ENCODE data around the gene GTF2H2C. TPM values are rescaled to one million over a fixed set of nuclear protein-coding genes. Genes with fewer than 3 reads are reported as not detected.
"Not testable (repeated sequence)": the region's sequence is repeated elsewhere in the genome, so short reads cannot be mapped to it uniquely, and the experiment has no call there.

GTF2H2C gene
- total RNA-seq, 2 donors from 2014 or later, result 47.9 to 48.5 TPM

DNA sequence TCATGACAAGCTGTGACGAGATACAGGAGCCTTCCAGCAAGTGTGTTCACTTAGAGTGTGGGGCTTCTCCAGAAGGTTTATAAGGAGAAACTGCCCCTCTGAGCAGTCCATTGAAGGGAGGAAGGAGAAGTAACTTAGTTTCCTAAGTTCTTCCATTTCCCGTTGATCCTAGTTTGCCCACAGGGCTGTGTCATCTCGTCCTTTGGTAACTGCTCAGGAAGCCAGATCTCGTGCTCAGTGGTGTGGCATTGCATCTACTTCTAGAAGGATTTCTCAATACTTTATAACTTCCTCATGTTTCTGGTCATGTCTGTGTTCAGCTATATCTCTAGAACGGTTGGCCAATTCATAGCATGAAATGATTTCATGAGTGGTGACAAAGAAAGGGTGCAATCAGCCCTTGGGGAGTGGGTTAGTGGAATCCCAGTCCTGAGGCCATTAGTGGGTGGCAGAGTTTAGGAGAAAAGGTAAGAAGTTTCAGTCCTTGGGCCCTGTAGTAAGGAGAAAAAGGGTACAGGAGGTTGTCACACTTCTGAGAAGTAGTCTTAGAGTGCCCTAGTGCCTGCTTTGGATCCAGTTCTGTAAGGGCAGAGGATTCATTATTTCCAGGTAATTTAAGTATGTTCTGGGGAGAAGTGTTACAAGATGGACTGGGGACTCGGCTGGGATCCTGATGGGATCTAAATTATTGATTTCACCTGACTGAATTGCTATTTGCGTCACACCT is 36.3 kb downstream of the GTF2H2C start:
- H3K27me3 Mint-ChIP-seq (ENCODE audit: insufficient read depth); H3K9me3 Mint-ChIP-seq; DNase-seq; H3K4me3 Mint-ChIP-seq; H3K36me3 Mint-ChIP-seq (ENCODE audit: low read depth); H3K9ac ChIP-seq (ENCODE audit: extremely low read depth, low read length, poor library complexity, severe bottlenecking); H3K27me3 ChIP-seq (ENCODE audit: control insufficient read depth, insufficient read depth, low read length, poor library complexity, severe bottlenecking); H3K4me1 ChIP-seq (ENCODE audit: control insufficient read depth, insufficient read depth, low read length); H3K4me3 ChIP-seq (ENCODE audit: low read length); H3K27ac Mint-ChIP-seq; H3K9me3 ChIP-seq (ENCODE audit: control insufficient read depth, low read length); H3K4me1 Mint-ChIP-seq; H3K27ac ChIP-seq (ENCODE audit: low read depth, low read length); H3K36me3 ChIP-seq (ENCODE audit: control insufficient read depth, insufficient read depth, low read length): not testable (repeated sequence)
- WGBS, 2 experiments (ENCODE audit: insufficient coverage in 1 of 2, insufficient read length in 1 of 2), result no CpG with 5 or more reads among the region's 7 CpGs

DNA sequence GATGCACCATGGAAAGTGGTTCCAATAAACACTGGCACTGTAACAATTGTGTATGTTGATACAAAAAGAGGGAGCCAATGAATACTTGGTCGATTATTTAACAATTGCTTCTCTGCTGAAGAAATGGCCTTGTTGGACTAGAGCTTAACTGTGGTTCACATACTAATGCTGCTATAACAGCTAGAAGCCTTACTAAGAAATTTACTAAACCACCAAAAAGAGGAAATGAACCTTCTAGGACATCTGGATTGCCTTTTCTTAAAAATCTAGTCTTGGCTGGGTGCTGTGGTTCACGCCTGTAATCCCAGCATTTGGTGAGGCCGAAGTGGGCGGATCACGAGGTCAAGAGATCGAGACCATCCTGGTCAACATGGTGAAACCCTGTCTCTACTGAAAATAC is 42.0 kb downstream of the GTF2H2C start:
- H3K27me3 Mint-ChIP-seq (ENCODE audit: insufficient read depth); H3K36me3 Mint-ChIP-seq (ENCODE audit: low read depth); H3K36me3 ChIP-seq (ENCODE audit: control insufficient read depth, insufficient read depth, low read length); H3K4me3 Mint-ChIP-seq; H3K4me1 Mint-ChIP-seq; H3K9me3 Mint-ChIP-seq; DNase-seq; H3K9ac ChIP-seq (ENCODE audit: extremely low read depth, low read length, poor library complexity, severe bottlenecking); H3K9me3 ChIP-seq (ENCODE audit: control insufficient read depth, low read length); H3K27me3 ChIP-seq (ENCODE audit: control insufficient read depth, insufficient read depth, low read length, poor library complexity, severe bottlenecking); H3K4me1 ChIP-seq (ENCODE audit: control insufficient read depth, insufficient read depth, low read length); H3K27ac Mint-ChIP-seq; H3K4me3 ChIP-seq (ENCODE audit: low read length); H3K27ac ChIP-seq (ENCODE audit: low read depth, low read length): not testable (repeated sequence)
- WGBS, 2 experiments (ENCODE audit: insufficient coverage in 1 of 2, insufficient read length in 1 of 2), result no CpG with 5 or more reads among the region's 6 CpGs

DNA sequence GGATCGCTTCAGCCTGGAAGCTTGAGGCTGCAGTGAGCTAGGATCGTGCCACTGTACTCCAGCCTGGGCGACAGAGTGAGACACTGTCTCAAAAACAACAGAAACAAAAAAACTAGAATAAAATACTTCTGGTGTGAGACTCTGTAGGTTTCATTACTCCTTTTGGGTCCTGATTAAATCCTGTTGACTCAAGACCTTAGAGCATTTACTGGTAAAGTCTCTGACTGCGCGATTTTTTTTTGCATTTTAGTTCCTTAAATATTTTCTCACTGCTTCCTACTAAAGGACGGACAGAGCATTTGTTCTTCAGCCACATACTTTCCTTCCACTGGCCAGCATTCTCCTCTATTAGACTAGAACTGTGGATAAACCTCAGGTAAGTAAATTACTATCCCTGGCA is 46.8 kb downstream of the GTF2H2C start:
- not testable (repeated sequence) for H3K27ac Mint-ChIP-seq; H3K27ac ChIP-seq (ENCODE audit: low read depth, low read length); H3K27me3 Mint-ChIP-seq (ENCODE audit: insufficient read depth); H3K4me3 ChIP-seq (ENCODE audit: low read length); H3K27me3 ChIP-seq (ENCODE audit: control insufficient read depth, insufficient read depth, low read length, poor library complexity, severe bottlenecking); H3K4me1 ChIP-seq (ENCODE audit: control insufficient read depth, insufficient read depth, low read length); H3K36me3 ChIP-seq (ENCODE audit: control insufficient read depth, insufficient read depth, low read length); H3K4me1 Mint-ChIP-seq; H3K9me3 ChIP-seq (ENCODE audit: control insufficient read depth, low read length); H3K36me3 Mint-ChIP-seq (ENCODE audit: low read depth); H3K9ac ChIP-seq (ENCODE audit: extremely low read depth, low read length, poor library complexity, severe bottlenecking); H3K9me3 Mint-ChIP-seq; H3K4me3 Mint-ChIP-seq; DNase-seq
- WGBS, 2 experiments (ENCODE audit: insufficient coverage in 1 of 2, insufficient read length in 1 of 2), result 97 to 100% methylated on average over 1 to 2 of the region's 6 CpGs

DNA sequence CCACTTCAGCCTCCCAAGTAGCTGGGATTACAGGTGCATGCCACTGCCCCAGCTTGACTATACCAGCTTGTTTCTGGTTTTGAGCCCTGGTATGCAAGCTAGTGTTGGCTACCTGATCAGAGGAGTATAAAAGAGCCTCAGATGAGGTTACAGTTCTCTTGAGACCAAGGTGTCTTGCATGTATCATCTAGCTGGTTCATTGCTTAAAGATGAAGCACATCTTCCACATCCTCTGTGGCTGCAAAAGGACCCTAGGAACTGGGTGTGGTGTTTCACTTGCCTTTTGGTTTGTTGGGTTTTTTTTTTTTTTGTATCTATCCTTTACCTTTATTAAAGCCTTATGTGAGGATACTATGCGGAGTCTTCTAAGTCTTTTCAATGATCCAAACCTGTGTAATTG is 47.8 kb downstream of the GTF2H2C start:
- H3K27me3 Mint-ChIP-seq (ENCODE audit: insufficient read depth); DNase-seq; H3K36me3 Mint-ChIP-seq (ENCODE audit: low read depth); H3K4me1 Mint-ChIP-seq; H3K9ac ChIP-seq (ENCODE audit: extremely low read depth, low read length, poor library complexity, severe bottlenecking); H3K9me3 ChIP-seq (ENCODE audit: control insufficient read depth, low read length); H3K4me1 ChIP-seq (ENCODE audit: control insufficient read depth, insufficient read depth, low read length); H3K36me3 ChIP-seq (ENCODE audit: control insufficient read depth, insufficient read depth, low read length); H3K27me3 ChIP-seq (ENCODE audit: control insufficient read depth, insufficient read depth, low read length, poor library complexity, severe bottlenecking); H3K9me3 Mint-ChIP-seq; H3K27ac Mint-ChIP-seq; H3K27ac ChIP-seq (ENCODE audit: low read depth, low read length); H3K4me3 Mint-ChIP-seq; H3K4me3 ChIP-seq (ENCODE audit: low read length): not testable (repeated sequence)
- WGBS, 2 experiments (ENCODE audit: insufficient coverage in 1 of 2, insufficient read length in 1 of 2), result no CpG with 5 or more reads among the region's 1 CpG

DNA sequence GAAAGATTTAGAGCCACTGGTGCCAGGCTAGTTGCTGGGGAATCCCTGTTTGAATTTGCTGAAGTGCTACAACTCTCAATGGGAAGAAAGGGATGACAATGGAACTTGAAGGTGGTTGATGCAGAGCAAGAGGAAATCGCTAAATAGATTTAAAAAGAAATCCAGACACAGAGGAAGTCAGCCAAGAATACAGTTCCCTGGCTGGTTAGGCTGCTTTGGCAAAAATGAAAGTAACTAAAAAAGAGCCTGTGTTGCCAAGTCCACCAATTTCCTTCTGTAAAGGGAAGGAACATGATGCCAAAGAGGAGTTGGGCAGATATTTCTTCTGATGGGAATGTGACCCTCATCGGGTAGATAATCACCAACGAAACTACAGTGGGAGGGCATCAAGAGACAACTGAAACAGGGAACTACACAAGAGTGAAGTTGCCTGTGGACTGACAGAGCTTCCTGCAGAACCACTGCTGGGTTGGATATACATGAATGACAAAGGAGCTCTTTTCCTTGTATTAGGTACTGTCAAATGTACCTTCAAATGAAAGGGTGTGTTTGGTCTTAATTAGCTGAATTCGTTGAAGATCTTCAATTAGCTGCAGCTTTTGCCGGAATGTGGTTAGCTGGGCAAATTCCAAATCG is 49.0 kb downstream of the GTF2H2C start:
- not testable (repeated sequence) for H3K4me1 Mint-ChIP-seq; H3K36me3 ChIP-seq (ENCODE audit: control insufficient read depth, insufficient read depth, low read length); H3K9ac ChIP-seq (ENCODE audit: extremely low read depth, low read length, poor library complexity, severe bottlenecking); H3K27me3 ChIP-seq (ENCODE audit: control insufficient read depth, insufficient read depth, low read length, poor library complexity, severe bottlenecking); H3K36me3 Mint-ChIP-seq (ENCODE audit: low read depth); H3K27ac ChIP-seq (ENCODE audit: low read depth, low read length); H3K9me3 Mint-ChIP-seq; H3K27me3 Mint-ChIP-seq (ENCODE audit: insufficient read depth); H3K4me1 ChIP-seq (ENCODE audit: control insufficient read depth, insufficient read depth, low read length); H3K9me3 ChIP-seq (ENCODE audit: control insufficient read depth, low read length); H3K4me3 ChIP-seq (ENCODE audit: low read length); H3K4me3 Mint-ChIP-seq; H3K27ac Mint-ChIP-seq; DNase-seq
- WGBS, 2 experiments (ENCODE audit: insufficient coverage in 1 of 2, insufficient read length in 1 of 2), result no CpG with 5 or more reads among the region's 6 CpGs

DNA sequence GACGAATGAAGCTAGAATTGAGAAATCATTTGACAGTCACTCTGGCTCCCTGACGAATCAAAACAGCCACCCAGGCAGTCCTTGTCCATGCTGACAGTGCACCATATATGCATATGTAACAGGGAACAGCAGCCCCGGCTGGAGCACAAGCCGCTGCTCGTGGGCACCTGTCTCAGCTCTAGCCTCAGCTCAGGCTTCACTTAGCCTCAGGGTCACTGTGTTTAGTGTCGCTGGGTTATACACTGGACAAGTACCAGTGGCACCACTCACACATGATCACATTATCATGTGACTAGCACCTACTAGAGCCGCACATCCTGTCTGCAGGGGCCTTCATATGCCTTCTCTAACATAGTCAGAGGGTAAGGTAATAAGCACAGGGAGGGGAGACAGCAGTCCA is 54.9 kb downstream of the GTF2H2C start:
- not testable (repeated sequence) for H3K27me3 ChIP-seq (ENCODE audit: control insufficient read depth, insufficient read depth, low read length, poor library complexity, severe bottlenecking); H3K27me3 Mint-ChIP-seq (ENCODE audit: insufficient read depth); H3K9ac ChIP-seq (ENCODE audit: extremely low read depth, low read length, poor library complexity, severe bottlenecking); H3K27ac ChIP-seq (ENCODE audit: low read depth, low read length); H3K27ac Mint-ChIP-seq; H3K9me3 ChIP-seq (ENCODE audit: control insufficient read depth, low read length); H3K4me3 ChIP-seq (ENCODE audit: low read length); H3K36me3 ChIP-seq (ENCODE audit: control insufficient read depth, insufficient read depth, low read length); H3K4me1 Mint-ChIP-seq; H3K9me3 Mint-ChIP-seq; H3K4me1 ChIP-seq (ENCODE audit: control insufficient read depth, insufficient read depth, low read length); H3K4me3 Mint-ChIP-seq; DNase-seq; H3K36me3 Mint-ChIP-seq (ENCODE audit: low read depth)
- WGBS, 2 experiments (ENCODE audit: insufficient coverage in 1 of 2, insufficient read length in 1 of 2), result no CpG with 5 or more reads among the region's 7 CpGs

DNA sequence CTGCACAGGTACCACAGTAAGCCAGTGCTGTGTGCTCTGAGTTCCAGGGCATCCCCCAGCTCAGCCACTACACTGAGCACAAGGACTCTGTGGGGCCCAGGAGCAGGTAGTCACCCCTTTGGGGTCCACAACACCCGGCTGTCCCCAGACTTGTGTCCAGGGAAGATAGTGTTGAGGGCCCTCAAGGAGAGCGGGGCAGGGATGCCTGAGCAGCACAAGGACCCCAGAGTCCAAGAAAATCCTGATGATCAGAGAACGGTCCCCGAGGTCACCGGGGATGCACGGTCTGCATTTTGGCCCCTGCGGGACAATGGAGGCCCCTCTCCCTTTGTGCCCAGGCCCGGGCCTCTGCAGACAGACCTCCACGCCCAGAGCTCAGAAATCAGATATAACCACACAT is 71.9 kb downstream of the GTF2H2C start:
- H3K4me1 Mint-ChIP-seq, H3K9me3 Mint-ChIP-seq: not testable (repeated sequence)
- 100% methylated on average over 5 of the region's 9 CpGs; no CpG with 5 or more reads in 1 of the 2 experiments for WGBS, 2 experiments (ENCODE audit: insufficient coverage in 1 of 2, insufficient read length in 1 of 2)

More for the DNA sequence above, 71.9 kb downstream of the GTF2H2C start:
- H3K9me3 ChIP-seq (ENCODE audit: control insufficient read depth, low read length); H3K27me3 Mint-ChIP-seq (ENCODE audit: insufficient read depth); H3K27ac ChIP-seq (ENCODE audit: low read depth, low read length); H3K4me3 Mint-ChIP-seq; H3K36me3 ChIP-seq (ENCODE audit: control insufficient read depth, insufficient read depth, low read length); H3K36me3 Mint-ChIP-seq (ENCODE audit: low read depth); DNase-seq; H3K27ac Mint-ChIP-seq; H3K4me3 ChIP-seq (ENCODE audit: low read length); H3K27me3 ChIP-seq (ENCODE audit: control insufficient read depth, insufficient read depth, low read length, poor library complexity, severe bottlenecking); H3K9ac ChIP-seq (ENCODE audit: extremely low read depth, low read length, poor library complexity, severe bottlenecking); H3K4me1 ChIP-seq (ENCODE audit: control insufficient read depth, insufficient read depth, low read length): not testable (repeated sequence)

Measured in endodermal cell (in vitro differentiated cells).